Naive thymus-derived CD4-positive, alpha-beta T cell (primary cell): ENCODE results near the gene CABCOCO1. TPM values are rescaled to one million over a fixed set of nuclear protein-coding genes. Genes with fewer than 3 reads are reported as not detected.
"Not testable (repeated sequence)": the region's sequence is repeated elsewhere in the genome, so short reads cannot be mapped to it uniquely, and the experiment has no call there.

ENCODE experiments used
- ATAC-seq: fragments of 150-1000 bp; cut with Tn5 transposase; 2 replicates; pipeline ENCODE4 v1.10.0; 2021; ENCODE audit warnings: mild to moderate bottlenecking, moderate library complexity
- CTCF ChIA-PET: fragments of 350-600 bp; sonication (Branson Sonifier 250); formaldehyde crosslinking; loops from one replicate; lab custom pipeline; 2021; ENCODE audit warnings: antibody characterized with exemption; lab: Charles Lee
- POLR2A ChIA-PET: fragments of 350-600 bp; sonication (Branson Sonifier 250); formaldehyde crosslinking; loops from one replicate; lab custom pipeline; 2021; ENCODE audit warnings: antibody characterized with exemption, inconsistent platforms; lab: Charles Lee
- DNase-seq, 9 donors: peaks; one replicate each; pipeline versions ENCODE4 v3.0.0 to v3.0.0-alpha.2; 2020 to 2022; ENCODE audit warnings: mixed read lengths in 1 of 9
- H3K27ac ChIP-seq: one replicate; pipeline ENCODE4 v1.7.0; 2013; ENCODE audit warnings: mild to moderate bottlenecking, low read depth, low read length, moderate library complexity
- H3K27me3 ChIP-seq, 2 donors: one replicate each; pipeline ENCODE4 v1.7.0; 2013; ENCODE audit warnings: low read length in 2 of 2, mild to moderate bottlenecking in 2 of 2, moderate library complexity in 2 of 2; ENCODE audit not compliant: control insufficient read depth in 2 of 2, insufficient read depth in 2 of 2
- H3K36me3 ChIP-seq, 3 experiments: 1 replicate in 2 of 3; 2 replicates in 1 of 3; pipeline ENCODE4 v1.7.0; 2013; ENCODE audit warnings: low read length in 3 of 3, mild to moderate bottlenecking in 3 of 3, moderate library complexity in 1 of 3; ENCODE audit not compliant: insufficient read depth in 3 of 3, control insufficient read depth in 2 of 3
- H3K4me1 ChIP-seq, 2 donors: one replicate each; pipeline ENCODE4 v1.7.0; 2013; ENCODE audit warnings: low read length in 2 of 2, mild to moderate bottlenecking in 2 of 2, moderate library complexity in 1 of 2; ENCODE audit not compliant: control insufficient read depth in 2 of 2, insufficient read depth in 2 of 2
- H3K4me3 ChIP-seq: 2 replicates; pipeline ENCODE4 v1.7.0; 2013; ENCODE audit warnings: mild to moderate bottlenecking, low read length
- H3K9me3 ChIP-seq, 3 experiments: 1 replicate in 2 of 3; 2 replicates in 1 of 3; pipeline ENCODE4 v1.7.0; 2013; ENCODE audit warnings: low read length in 3 of 3; ENCODE audit not compliant: control insufficient read depth in 2 of 3
- H3K27ac Mint-ChIP-seq, 9 donors: one replicate each; pipeline ENCODE4 v1.8.0; 2020 to 2022; ENCODE audit warnings: mixed read lengths in 9 of 9, mild to moderate bottlenecking in 8 of 9, moderate library complexity in 5 of 9, inconsistent platforms in 2 of 9
- H3K27me3 Mint-ChIP-seq, 5 donors: one replicate each; pipeline ENCODE4 v1.8.0; 2021 to 2022; ENCODE audit warnings: mixed read lengths in 5 of 5, mild to moderate bottlenecking in 1 of 5
- H3K36me3 Mint-ChIP-seq, 5 donors: one replicate each; pipeline ENCODE4 v1.8.0; 2020 to 2022; ENCODE audit warnings: mixed read lengths in 5 of 5, mild to moderate bottlenecking in 3 of 5, inconsistent platforms in 1 of 5
- H3K4me1 Mint-ChIP-seq, 7 donors: one replicate each; pipeline ENCODE4 v1.8.0; 2020 to 2022; ENCODE audit warnings: mixed read lengths in 7 of 7, mild to moderate bottlenecking in 3 of 7, inconsistent platforms in 1 of 7
- H3K4me3 Mint-ChIP-seq, 10 donors: one replicate each; pipeline ENCODE4 v1.8.0; 2020 to 2022; ENCODE audit warnings: mild to moderate bottlenecking in 10 of 10, mixed read lengths in 10 of 10, moderate library complexity in 6 of 10, inconsistent platforms in 2 of 10
- H3K9me3 Mint-ChIP-seq, 11 donors: one replicate each; pipeline ENCODE4 v1.8.0; 2020 to 2022; ENCODE audit warnings: mixed read lengths in 11 of 11, mild to moderate bottlenecking in 4 of 11, inconsistent platforms in 1 of 11, moderate library complexity in 1 of 11
- intact Hi-C, 2 donors: fragments of 100-400 bp; cut with micrococcal nuclease; formaldehyde crosslinking; loops; one replicate each; pipeline ENCODE4 v1.15.1; 2023
- polyA plus RNA-seq, 2 donors: library from polyadenylated mRNA; unstranded; fragments of 300-500 nt; fragmentation: Illumina TruSeq; gene quantifications; one replicate each; pipeline ENCODE4 v1.2.3, GENCODE V29; 2021
- total RNA-seq, 6 experiments: library from RNA in 5 of 6; stranded (reverse) in 5 of 6; gene quantifications; 1 replicate in 5 of 6; 2 replicates in 1 of 6; pipeline ENCODE4 v1.2.3 and lab custom pipeline; 2021 to 2026

CABCOCO1 gene
- total and polyA plus RNA-seq, 7 experiments from 2014 or later = not detected

- Mint-ChIP-seq H3K36me3 (no peaks in the 10 kb centered on the region), H3K27me3 (peaks cover 0 to 15% (median 7%) of the 10 kb centered on the region in 5 donors), H3K9me3 (peaks cover 0 to 2% (median 0%) of the 10 kb centered on the region in 11 donors), H3K4me3 (no peak overlapping the region), H3K27ac (no peak overlapping the region), H3K4me1 (no peaks in the 10 kb centered on the region)
- POLR2A ChIA-PET = no interaction called here
- no peak for DNase-seq
- Histone ChIP-seq H3K9me3 (no peaks in the 10 kb centered on the region), H3K36me3 (no peaks in the 10 kb centered on the region), H3K27ac (no peak overlapping the region), H3K4me3 (no peak overlapping the region), H3K4me1 (no peaks in the 10 kb centered on the region), H3K27me3 (no peaks in the 10 kb centered on the region)
- CTCF ChIA-PET = no interaction called here
- no peak for ATAC-seq
- intact Hi-C loops = no loop called here
Measured at GRCh38 chr10:61684894-61685507, 22.3 kb downstream of the CABCOCO1 start.

GRCh38 chr10:61688551-61689308, 26.0 kb downstream of the CABCOCO1 start:
- Mint-ChIP-seq H3K27me3 (peaks cover 5 to 22% (median 18%) of the 10 kb centered on the region in 5 donors), H3K9me3 (peaks cover 0 to 5% (median 0%) of the 10 kb centered on the region in 11 donors), H3K4me3 (no peak overlapping the region), H3K27ac (no peak overlapping the region), H3K4me1 (no peaks in the 10 kb centered on the region), H3K36me3 (no peaks in the 10 kb centered on the region)
- POLR2A ChIA-PET = no interaction called here
- no peak for ATAC-seq
- Histone ChIP-seq H3K27ac (no peak overlapping the region), H3K4me1 (no peaks in the 10 kb centered on the region), H3K36me3 (no peaks in the 10 kb centered on the region), H3K9me3 (no peaks in the 10 kb centered on the region), H3K27me3 (no peaks in the 10 kb centered on the region), H3K4me3 (no peak overlapping the region)
- intact Hi-C loops = no loop called here
- no peak for DNase-seq
- CTCF ChIA-PET = no interaction called here

GRCh38 chr10:61691667-61692066, 28.9 kb downstream of the CABCOCO1 start:
- H3K27ac Mint-ChIP-seq, H3K36me3 ChIP-seq: not testable (repeated sequence)

DNA sequence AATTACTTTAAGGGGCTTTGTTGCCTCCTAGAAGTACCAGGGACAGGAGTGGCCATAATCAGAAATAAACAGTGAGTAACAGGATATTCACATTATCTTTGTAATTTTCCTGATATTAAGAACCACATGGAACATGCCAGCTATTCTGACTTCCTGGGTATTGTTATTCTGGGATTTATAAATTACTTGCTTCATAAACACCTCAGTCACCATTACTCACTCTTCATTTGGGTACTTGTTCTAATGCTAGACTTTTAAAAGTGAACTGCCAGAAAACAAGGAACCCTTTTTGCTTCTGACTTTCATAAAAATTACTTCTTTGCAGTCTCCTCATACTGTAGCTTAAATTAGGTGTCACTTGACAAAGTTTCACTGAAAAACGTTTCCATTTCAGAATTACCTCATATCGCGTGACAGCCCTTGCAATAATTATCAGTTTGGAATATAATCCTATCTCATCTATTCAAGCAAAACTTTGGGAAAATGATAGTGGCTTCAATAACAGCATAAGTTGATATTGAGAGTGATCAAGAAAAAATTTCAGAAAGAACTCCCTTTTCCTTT, 29.8 kb downstream of the CABCOCO1 start:
- Histone ChIP-seq H3K27me3 (no peaks in the 10 kb centered on the region), H3K36me3 (no peaks in the 10 kb centered on the region), H3K9me3 (no peaks in the 10 kb centered on the region), H3K27ac (no peak overlapping the region), H3K4me1 (no peaks in the 10 kb centered on the region), H3K4me3 (no peak overlapping the region)
- ATAC-seq (no peak), DNase-seq (no peak)
- Mint-ChIP-seq H3K4me1 (no peaks in the 10 kb centered on the region), H3K27ac (no peak overlapping the region), H3K27me3 (peaks cover 12 to 35% (median 14%) of the 10 kb centered on the region in 5 donors), H3K36me3 (no peaks in the 10 kb centered on the region), H3K9me3 (peaks cover 0 to 5% (median 0%) of the 10 kb centered on the region in 11 donors), H3K4me3 (no peak overlapping the region)
- ChIA-PET POLR2A (no interaction called here), CTCF (no interaction called here)
- intact Hi-C loops = no loop called here

More at GRCh38 chr10:61691667-61692066, 28.9 kb downstream of the CABCOCO1 start:
- intact Hi-C loops, POLR2A ChIA-PET, H3K4me1 ChIP-seq, DNase-seq, ATAC-seq, H3K4me1 Mint-ChIP-seq, CTCF ChIA-PET, H3K9me3 Mint-ChIP-seq, H3K4me3 Mint-ChIP-seq, H3K4me3 ChIP-seq, H3K9me3 ChIP-seq, H3K27me3 ChIP-seq, H3K27ac ChIP-seq, H3K36me3 Mint-ChIP-seq: not testable (repeated sequence)
- H3K27me3 Mint-ChIP-seq = peaks cover 12 to 35% (median 14%) of the 10 kb centered on the region in 5 donors

GRCh38 chr10:61698968-61699655, 36.4 kb downstream of the CABCOCO1 start:
- Histone ChIP-seq H3K9me3 (no peaks in the 10 kb centered on the region), H3K4me1 (no peaks in the 10 kb centered on the region), H3K36me3 (no peaks in the 10 kb centered on the region), H3K27ac (no peak overlapping the region), H3K4me3 (no peak overlapping the region), H3K27me3 (no peaks in the 10 kb centered on the region)
- H3K27ac Mint-ChIP-seq = no peak overlapping the region
- ChIA-PET POLR2A (no interaction called here), CTCF (no interaction called here)
- H3K4me1 Mint-ChIP-seq = no peaks in the 10 kb centered on the region
- no peak for ATAC-seq
- H3K27me3 Mint-ChIP-seq = peaks cover 5 to 15% (median 9%) of the 10 kb centered on the region in 5 donors
- intact Hi-C loops = no loop called here
- no peak for DNase-seq
- no peaks in the 10 kb centered on the region for H3K36me3 Mint-ChIP-seq
- no peaks in the 10 kb centered on the region for H3K9me3 Mint-ChIP-seq
- no peak overlapping the region for H3K4me3 Mint-ChIP-seq

DNA sequence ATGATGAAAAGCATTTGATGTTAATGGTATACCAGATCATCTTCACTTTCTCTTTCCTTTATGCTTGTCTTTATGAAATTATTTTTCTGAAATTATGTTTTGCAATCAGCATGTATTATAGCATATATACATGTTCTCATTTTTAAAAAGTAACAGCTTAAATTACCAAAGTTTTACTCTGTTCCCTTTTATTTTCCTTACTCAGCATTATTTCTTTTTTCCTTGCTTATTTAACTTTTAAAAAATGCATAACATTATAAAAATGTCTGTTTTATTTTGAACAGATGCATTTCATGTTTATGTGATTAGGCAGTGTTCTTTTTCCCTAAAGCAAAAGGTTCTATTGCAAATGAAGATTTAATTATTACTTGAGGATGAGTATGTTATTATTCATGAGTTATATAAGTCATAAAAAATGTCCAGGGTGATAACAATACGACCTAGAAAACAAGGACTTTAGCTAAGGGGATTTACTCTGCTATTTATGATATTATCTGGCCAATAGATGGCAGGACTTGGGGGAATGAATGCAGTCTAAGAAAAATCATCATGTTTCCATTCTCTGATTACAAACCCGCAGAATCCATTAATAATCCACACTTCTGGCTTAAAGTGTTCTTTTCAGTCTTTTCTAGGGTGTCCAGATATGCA, 38.5 kb downstream of the CABCOCO1 start:
- POLR2A ChIA-PET = no interaction called here
- no peak overlapping the region for H3K27ac Mint-ChIP-seq
- H3K4me1 Mint-ChIP-seq = no peaks in the 10 kb centered on the region
- H3K27me3 Mint-ChIP-seq = peaks cover 5 to 11% (median 6%) of the 10 kb centered on the region in 5 donors
- intact Hi-C loops = no loop called here
- no peaks in the 10 kb centered on the region for H3K27me3 ChIP-seq
- no peaks in the 10 kb centered on the region for H3K9me3 Mint-ChIP-seq
- DNase-seq = no peak
- no peak overlapping the region for H3K27ac ChIP-seq
- ATAC-seq = no peak
- H3K4me3 Mint-ChIP-seq = no peak overlapping the region
- CTCF ChIA-PET = no interaction called here
- no peaks in the 10 kb centered on the region for H3K4me1 ChIP-seq
- H3K9me3 ChIP-seq = no peaks in the 10 kb centered on the region
- no peak overlapping the region for H3K4me3 ChIP-seq
- H3K36me3 ChIP-seq = no peaks in the 10 kb centered on the region
- no peaks in the 10 kb centered on the region for H3K36me3 Mint-ChIP-seq
